Spleen (tissue), 7 donors: ENCODE measurements around the gene PRR15.

Experiments used
- POLR2A ChIP-seq, 3 donors: fragments of 450-650 bp; IDR thresholded peaks; one replicate each; pipeline ENCODE4 v1.5.1; 2017; ENCODE audit warnings: antibody characterized with exemption in 3 of 3, mild to moderate bottlenecking in 1 of 3
- TF ChIP-seq, protein P1 (sequence below), 11 experiments: fragments of 200-600 bp in 7 of 11; fragments of 450-650 bp in 4 of 11; sonication (generic) in 4 of 11; IDR thresholded peaks in 8 of 11; conservative IDR thresholded peaks in 3 of 11; 1 replicate in 7 of 11; 2 replicates in 4 of 11; pipeline versions ENCODE4 v1.4.0 to v1.8.0; 2016 to 2021; ENCODE audit warnings: antibody characterized with exemption in 11 of 11, inconsistent platforms in 4 of 11, mild to moderate bottlenecking in 1 of 11
- donor health status: DM: no; HTN: no; CAD: no; lungs with moderate emphysema.
- donor health status: DM: no; HTN: no; CAD: no.
- donor health status: DM: no; HTN: no; CAD: no.

DNA sequence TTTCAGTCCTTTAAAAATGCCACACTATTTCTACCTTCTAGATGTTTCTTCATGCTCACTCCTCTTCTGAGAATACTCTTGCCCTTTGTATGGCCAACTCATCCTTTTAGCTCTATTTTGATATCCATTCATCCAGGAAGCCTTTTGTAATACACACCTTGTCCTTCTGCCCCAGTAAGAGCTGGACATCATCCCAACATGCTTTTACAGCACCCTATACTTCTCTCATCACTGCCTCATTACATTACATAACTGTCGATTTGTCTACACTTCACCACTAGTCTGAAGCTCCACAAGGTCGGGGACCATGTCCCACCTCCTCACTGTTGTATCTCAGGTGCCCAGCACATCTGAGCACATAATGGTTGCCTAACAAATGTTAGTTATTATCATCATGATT is 29.2 kb downstream of the PRR15 start:
- no peak for TF ChIP-seq POLR2A (IDR thresholded peaks at IDR 0.05)
- TF ChIP-seq, protein P1, sequence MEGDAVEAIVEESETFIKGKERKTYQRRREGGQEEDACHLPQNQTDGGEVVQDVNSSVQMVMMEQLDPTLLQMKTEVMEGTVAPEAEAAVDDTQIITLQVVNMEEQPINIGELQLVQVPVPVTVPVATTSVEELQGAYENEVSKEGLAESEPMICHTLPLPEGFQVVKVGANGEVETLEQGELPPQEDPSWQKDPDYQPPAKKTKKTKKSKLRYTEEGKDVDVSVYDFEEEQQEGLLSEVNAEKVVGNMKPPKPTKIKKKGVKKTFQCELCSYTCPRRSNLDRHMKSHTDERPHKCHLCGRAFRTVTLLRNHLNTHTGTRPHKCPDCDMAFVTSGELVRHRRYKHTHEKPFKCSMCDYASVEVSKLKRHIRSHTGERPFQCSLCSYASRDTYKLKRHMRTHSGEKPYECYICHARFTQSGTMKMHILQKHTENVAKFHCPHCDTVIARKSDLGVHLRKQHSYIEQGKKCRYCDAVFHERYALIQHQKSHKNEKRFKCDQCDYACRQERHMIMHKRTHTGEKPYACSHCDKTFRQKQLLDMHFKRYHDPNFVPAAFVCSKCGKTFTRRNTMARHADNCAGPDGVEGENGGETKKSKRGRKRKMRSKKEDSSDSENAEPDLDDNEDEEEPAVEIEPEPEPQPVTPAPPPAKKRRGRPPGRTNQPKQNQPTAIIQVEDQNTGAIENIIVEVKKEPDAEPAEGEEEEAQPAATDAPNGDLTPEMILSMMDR (IDR thresholded peaks at IDR 0.05 in 8 of 11, conservative IDR thresholded peaks at IDR 0.05 in 3 of 11) = no peak
